GM12891 (cell line): ENCODE data around the gene CADPS.
A peak's percentile ranks its signal among the peaks of the same experiment; 100 is the strongest.

Experiments used
- DNase-seq: peaks from one replicate; pipeline ENCODE4 v3.0.0; 2011; ENCODE audit warnings: low spot score; ENCODE audit not compliant: insufficient read length
- FAIRE-seq: peaks from 2 replicates; lab custom pipeline; 2011; peaks lifted over from hg19 to GRCh38; lab: Jason Lieb, UNC
- PAX5 ChIP-seq: IDR thresholded peaks from 2 replicates; pipeline ENCODE4 v1.6.1; 2011; ENCODE audit warnings: low read length, moderate library complexity, mild to moderate bottlenecking; ENCODE audit not compliant: insufficient read depth, severe bottlenecking
- POLR2A ChIP-seq: IDR thresholded peaks from 2 replicates; pipeline ENCODE4 v1.6.1; 2011; ENCODE audit warnings: low read depth, low read length, control low read depth
- POLR2AphosphoS5 ChIP-seq: IDR thresholded peaks from 2 replicates; pipeline ENCODE4 v1.6.1; 2011; ENCODE audit warnings: low read depth, low read length, control low read depth
- POU2F2 ChIP-seq: IDR thresholded peaks from 2 replicates; pipeline ENCODE4 v1.6.1; 2011; ENCODE audit warnings: low read depth, mild to moderate bottlenecking, control low read depth, low read length, moderate library complexity
- SPI1 ChIP-seq: IDR thresholded peaks from 2 replicates; pipeline ENCODE4 v1.6.1; 2011; ENCODE audit warnings: low read depth, low read length, control low read depth
- TAF1 ChIP-seq: IDR thresholded peaks from 2 replicates; pipeline ENCODE4 v1.6.1; 2011; ENCODE audit warnings: low read depth, low read length, control low read depth

The CADPS gene

GRCh38 chr3:62493109-62493801 lies 382.0 kb downstream of the CADPS start:
- no peak for FAIRE-seq
- TF ChIP-seq POLR2AphosphoS5 (no peak), SPI1 (no peak), TAF1 (no peak)
- peak; percentile 3 for DNase-seq

- TF ChIP-seq TAF1, result no peak
- no peak for TF ChIP-seq POLR2A
- no peak for TF ChIP-seq PAX5
- no peak for TF ChIP-seq POU2F2
- no peak for TF ChIP-seq SPI1
- no peak for TF ChIP-seq POLR2AphosphoS5
- DNase-seq (no peak), FAIRE-seq (no peak)
Measured at GRCh38 chr3:62482961-62483360, 392.3 kb downstream of the CADPS start.

GRCh38 chr3:62481962-62482361 lies 393.3 kb downstream of the CADPS start:
- FAIRE-seq (no peak), DNase-seq (no peak)
- TF ChIP-seq POLR2AphosphoS5 (no peak), POU2F2 (no peak), TAF1 (no peak), POLR2A (no peak), PAX5 (no peak), SPI1 (no peak)

GRCh38 chr3:62480056-62480455 lies 395.2 kb downstream of the CADPS start:
- FAIRE-seq (no peak), DNase-seq (no peak)
- TF ChIP-seq TAF1, result no peak
- TF ChIP-seq POLR2AphosphoS5, result no peak
- no peak for TF ChIP-seq SPI1
- no peak for TF ChIP-seq POU2F2
- no peak for TF ChIP-seq POLR2A
- TF ChIP-seq PAX5, result no peak

- TF ChIP-seq TAF1, result no peak
- TF ChIP-seq POLR2A, result no peak
- no peak for TF ChIP-seq PAX5
- TF ChIP-seq POU2F2, result no peak
- no peak for TF ChIP-seq POLR2AphosphoS5
- TF ChIP-seq SPI1, result no peak
- FAIRE-seq (no peak), DNase-seq (no peak)
Measured at GRCh38 chr3:62479326-62479725, 395.9 kb downstream of the CADPS start.

GRCh38 chr3:62475306-62475705 lies 399.9 kb downstream of the CADPS start:
- TF ChIP-seq PAX5 (no peak), TAF1 (no peak), POLR2A (no peak), POU2F2 (no peak), SPI1 (no peak), POLR2AphosphoS5 (no peak)
- no peak for FAIRE-seq

GRCh38 chr3:62467966-62468722 lies 407.1 kb downstream of the CADPS start:
- no peak for FAIRE-seq
- no peak for DNase-seq
- TF ChIP-seq POU2F2 (no peak), POLR2AphosphoS5 (no peak), POLR2A (no peak), SPI1 (no peak), TAF1 (no peak), PAX5 (no peak)

More at GRCh38 chr3:62475306-62475705, 399.9 kb downstream of the CADPS start:
- no peak for DNase-seq

GRCh38 chr3:62462788-62463187 lies 412.4 kb downstream of the CADPS start:
- DNase-seq (no peak), FAIRE-seq (no peak)
- TF ChIP-seq SPI1 (no peak), PAX5 (no peak), POLR2A (no peak), TAF1 (no peak), POU2F2 (no peak), POLR2AphosphoS5 (no peak)

GRCh38 chr3:62462104-62462762 lies 413.0 kb downstream of the CADPS start:
- FAIRE-seq, result no peak
- TF ChIP-seq POLR2A (no peak), PAX5 (no peak), POU2F2 (no peak), TAF1 (no peak), POLR2AphosphoS5 (no peak), SPI1 (no peak)
- no peak for DNase-seq
